Measurements from ENCODE around the gene TMEM263.
A peak's percentile ranks its signal among the peaks of the same experiment; 100 is the strongest.

The TMEM263 gene
- total RNA-seq: 24.4 to 45.8 (median 34.3) reads per million in 9 experiments

DNA sequence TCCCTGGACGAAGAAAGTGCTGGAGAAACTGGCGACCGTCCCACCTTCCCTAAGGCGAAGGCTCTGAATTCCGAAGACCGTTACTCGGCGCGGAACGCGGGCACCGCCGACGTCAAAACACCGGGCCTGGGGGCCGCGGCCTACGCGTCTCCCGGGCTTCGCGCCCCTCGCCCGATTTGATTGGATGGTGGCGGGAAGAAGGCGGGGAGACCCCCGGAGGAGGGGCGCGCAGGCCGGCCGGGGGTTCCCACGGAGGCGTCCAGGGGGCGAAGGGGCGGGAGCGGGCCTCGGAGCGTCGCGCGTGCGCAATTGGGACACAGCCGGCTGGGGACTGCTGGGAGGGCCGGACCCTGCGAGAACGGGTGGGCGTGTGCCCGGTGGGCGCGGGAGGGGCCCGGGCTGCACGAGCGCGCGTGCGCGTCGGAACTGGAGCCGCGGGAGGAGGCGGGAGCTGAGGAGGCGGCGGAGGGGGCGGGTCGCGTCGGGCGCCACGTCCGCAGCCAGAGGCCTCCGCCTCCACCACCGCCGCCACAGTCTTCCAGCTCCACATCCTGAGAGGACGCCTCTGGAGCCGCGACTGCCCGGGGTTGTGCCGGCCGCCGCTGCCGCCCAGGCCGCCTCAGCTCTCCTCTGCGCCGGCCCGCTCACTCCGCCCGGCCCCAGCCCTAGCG is at the start of gene TMEM263:
TMEM263 (plus strand) TSS at position 531 of the 671 bp plus-strand sequence. CDS start 11,210 bp downstream, outside the sequence.
- peak; percentile 78 for ATAC-seq (replicated peaks)
- DNase-seq: peak; percentile 85 to 93 (median 91)
- H3K27ac Mint-ChIP-seq: peak within 1 kb of the TSS; percentile 97 to 99
- H3K4me3 Mint-ChIP-seq: peak within 1 kb of the TSS; percentile 98
- peaks cover 11 to 33% of the 10 kb centered on the region in 2 donors for H3K4me1 Mint-ChIP-seq (ENCODE audit: low read depth in 2 of 2)
- peaks cover 20% of the 10 kb centered on the region for H3K36me3 Mint-ChIP-seq (ENCODE audit: insufficient read depth)
- no peaks in the 10 kb centered on the region for H3K27me3 Mint-ChIP-seq
- H3K9me3 Mint-ChIP-seq: no peaks in the 10 kb centered on the region

DNA sequence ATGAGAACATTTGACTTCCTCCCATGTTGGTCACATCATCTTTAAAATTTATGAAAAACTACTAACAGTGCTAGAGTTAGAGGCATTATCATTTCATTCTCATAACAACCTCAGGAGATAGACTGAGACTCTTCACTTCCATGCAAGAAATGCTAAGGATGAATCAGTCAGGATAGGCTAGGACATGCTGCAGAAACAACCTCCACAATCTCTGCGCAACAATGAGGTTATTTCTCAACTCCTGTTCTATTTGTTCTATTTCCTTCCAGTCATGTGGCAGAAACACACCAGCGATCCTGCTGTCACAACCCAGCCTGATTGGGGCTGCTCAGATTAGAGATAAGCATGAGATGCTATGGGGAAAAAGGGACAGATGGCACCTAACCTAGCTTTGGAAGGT is 49.0 kb upstream of the TMEM263 start:
- Mint-ChIP-seq H3K27ac (peak overlapping the region in 1 of 2 donors; percentile 23), H3K27me3 (peaks cover 33 to 50% of the 10 kb centered on the region in 2 donors), H3K4me1 (ENCODE audit: low read depth in 2 of 2) (peaks cover 10 to 12% of the 10 kb centered on the region in 2 donors), H3K9me3 (no peaks in the 10 kb centered on the region), H3K4me3 (no peak overlapping the region), H3K36me3 (ENCODE audit: insufficient read depth) (no peaks in the 10 kb centered on the region)
- ATAC-seq (replicated peaks): no peak
- DNase-seq: no peak

DNA sequence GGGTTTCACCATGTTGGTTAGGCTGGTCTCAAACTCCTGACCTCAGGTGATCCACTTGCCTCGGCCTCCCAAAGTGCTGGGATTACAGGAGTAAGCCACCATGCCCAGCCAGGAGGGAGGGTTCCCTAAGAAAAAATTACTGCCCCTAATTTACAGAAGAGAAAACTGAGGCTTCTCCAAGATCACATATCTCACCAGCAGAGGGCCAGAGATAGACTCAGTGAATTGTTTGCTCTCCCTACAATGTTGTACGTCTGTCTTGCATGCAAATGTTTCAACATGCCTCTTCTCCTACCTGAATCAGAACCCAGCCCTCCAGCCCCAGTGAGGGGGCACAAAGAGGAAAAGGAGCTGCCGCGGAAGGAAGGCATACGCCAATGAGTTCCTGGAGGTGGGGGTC is 48.3 kb upstream of the TMEM263 start:
- ATAC-seq (replicated peaks) (no peak), DNase-seq (no peak)
- no peaks in the 10 kb centered on the region for H3K36me3 Mint-ChIP-seq (ENCODE audit: insufficient read depth)
- no peak overlapping the region for H3K27ac Mint-ChIP-seq
- H3K9me3 Mint-ChIP-seq: no peaks in the 10 kb centered on the region
- H3K4me3 Mint-ChIP-seq: no peak overlapping the region
- H3K4me1 Mint-ChIP-seq (ENCODE audit: low read depth in 2 of 2): peaks cover 10 to 12% of the 10 kb centered on the region in 2 donors
- H3K27me3 Mint-ChIP-seq: peaks cover 26 to 43% of the 10 kb centered on the region in 2 donors

DNA sequence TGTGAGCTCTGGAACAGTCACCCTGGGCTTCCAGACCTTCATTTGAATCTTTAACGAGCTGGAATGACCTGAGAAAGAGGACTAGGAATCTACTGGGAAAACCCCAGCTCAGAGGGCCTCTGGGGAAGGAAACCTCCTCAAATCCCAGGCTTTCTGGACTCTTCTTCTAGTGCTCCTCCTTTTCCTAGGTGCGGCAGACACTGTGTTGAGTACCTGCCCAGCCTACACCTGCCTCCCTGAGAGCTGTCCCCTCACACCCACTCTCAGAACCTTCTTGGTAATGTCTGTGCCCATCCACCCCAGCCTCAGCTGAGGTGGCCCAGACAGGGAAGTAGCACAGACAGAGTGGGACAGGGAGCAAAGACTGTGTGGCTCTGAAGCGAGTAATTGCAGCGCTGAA is 47.9 kb upstream of the TMEM263 start:
- Mint-ChIP-seq H3K27ac (no peak overlapping the region), H3K4me1 (ENCODE audit: low read depth in 2 of 2) (peaks cover 10% of the 10 kb centered on the region in 2 donors), H3K4me3 (no peak overlapping the region), H3K9me3 (no peaks in the 10 kb centered on the region), H3K36me3 (ENCODE audit: insufficient read depth) (no peaks in the 10 kb centered on the region), H3K27me3 (peaks cover 22 to 39% of the 10 kb centered on the region in 2 donors)
- no peak for DNase-seq
- ATAC-seq (replicated peaks): no peak

DNA sequence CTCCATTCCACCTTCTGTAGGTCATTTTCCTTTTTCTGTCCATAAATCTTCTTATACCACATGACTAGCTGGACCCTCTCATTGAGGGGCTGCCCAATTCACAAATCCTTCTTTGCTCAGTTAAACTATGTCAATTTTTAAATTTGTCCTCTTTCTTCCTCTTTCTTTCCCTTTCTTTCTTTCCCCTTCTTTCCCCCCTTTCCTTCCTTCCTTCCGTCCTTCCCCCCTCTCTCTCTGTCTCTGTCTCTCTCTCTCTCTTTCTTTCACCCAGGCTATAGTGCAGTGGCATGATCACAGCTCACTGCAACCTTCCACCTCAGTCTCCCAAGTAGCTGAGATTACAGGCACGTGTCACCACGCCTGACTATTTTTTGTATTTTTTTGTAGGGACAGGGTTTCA is 47.1 kb upstream of the TMEM263 start:
- DNase-seq (no peak), ATAC-seq (replicated peaks) (no peak)
- peaks cover 5 to 10% of the 10 kb centered on the region in 2 donors for H3K4me1 Mint-ChIP-seq (ENCODE audit: low read depth in 2 of 2)
- peak overlapping the region in 1 of 2 donors; percentile 16 for H3K27ac Mint-ChIP-seq
- no peaks in the 10 kb centered on the region for H3K9me3 Mint-ChIP-seq
- no peak overlapping the region for H3K4me3 Mint-ChIP-seq
- peaks cover 16 to 32% of the 10 kb centered on the region in 2 donors for H3K27me3 Mint-ChIP-seq
- no peaks in the 10 kb centered on the region for H3K36me3 Mint-ChIP-seq (ENCODE audit: insufficient read depth)

DNA sequence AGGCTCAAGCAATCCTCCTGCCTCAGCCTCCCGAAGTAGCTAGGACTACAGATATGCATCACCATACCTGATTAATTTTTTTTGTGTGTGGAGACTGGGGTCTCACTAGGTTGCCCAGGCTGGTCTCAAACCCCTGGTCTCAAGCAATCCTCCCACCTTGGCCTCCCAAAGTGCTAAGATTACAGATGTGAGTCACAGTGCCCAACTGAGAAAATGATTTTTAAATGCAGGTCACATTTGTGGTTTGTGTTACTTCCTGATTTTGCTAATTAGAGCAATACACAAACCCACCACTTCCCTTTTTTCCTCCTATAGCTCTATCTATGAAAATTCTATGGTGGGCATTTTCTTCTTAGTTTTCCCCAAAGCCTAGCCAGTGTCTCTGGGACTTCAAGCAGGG is 45.5 kb upstream of the TMEM263 start:
- H3K27me3 Mint-ChIP-seq: peaks cover 8 to 29% of the 10 kb centered on the region in 2 donors
- peaks cover 11 to 16% of the 10 kb centered on the region in 2 donors for H3K4me1 Mint-ChIP-seq (ENCODE audit: low read depth in 2 of 2)
- DNase-seq (no peak), ATAC-seq (replicated peaks) (peak; percentile 32)
- H3K27ac Mint-ChIP-seq: peak overlapping the region in 1 of 2 donors; percentile 20
- H3K4me3 Mint-ChIP-seq: no peak overlapping the region
- no peaks in the 10 kb centered on the region for H3K9me3 Mint-ChIP-seq
- H3K36me3 Mint-ChIP-seq (ENCODE audit: insufficient read depth): no peaks in the 10 kb centered on the region

DNA sequence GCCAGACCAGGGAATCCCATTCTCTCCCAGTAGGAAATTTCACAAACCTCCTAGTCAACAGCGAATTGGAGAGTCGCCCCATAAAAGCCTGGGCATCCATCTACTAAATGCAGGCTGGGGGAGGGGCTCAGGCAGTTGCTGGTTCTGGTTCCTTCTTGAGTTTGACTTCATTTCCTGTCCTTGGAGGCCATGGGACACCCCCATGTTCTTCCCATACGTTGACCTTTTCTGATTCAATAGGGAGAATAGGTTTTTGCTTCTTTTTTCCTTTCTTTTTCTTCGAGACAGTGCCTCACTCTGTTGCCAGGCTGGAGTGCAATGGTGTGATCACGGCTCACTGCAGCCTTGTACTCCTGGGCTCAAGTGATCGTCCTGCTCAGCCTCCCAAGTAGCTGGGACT is 44.1 kb upstream of the TMEM263 start:
- ATAC-seq (replicated peaks) (no peak), DNase-seq (no peak)
- Mint-ChIP-seq H3K9me3 (no peaks in the 10 kb centered on the region), H3K36me3 (ENCODE audit: insufficient read depth) (no peaks in the 10 kb centered on the region), H3K27me3 (peaks cover 4 to 15% of the 10 kb centered on the region in 2 donors), H3K4me3 (no peak overlapping the region), H3K27ac (no peak overlapping the region), H3K4me1 (ENCODE audit: low read depth in 2 of 2) (peaks cover 18 to 23% of the 10 kb centered on the region in 2 donors)

DNA sequence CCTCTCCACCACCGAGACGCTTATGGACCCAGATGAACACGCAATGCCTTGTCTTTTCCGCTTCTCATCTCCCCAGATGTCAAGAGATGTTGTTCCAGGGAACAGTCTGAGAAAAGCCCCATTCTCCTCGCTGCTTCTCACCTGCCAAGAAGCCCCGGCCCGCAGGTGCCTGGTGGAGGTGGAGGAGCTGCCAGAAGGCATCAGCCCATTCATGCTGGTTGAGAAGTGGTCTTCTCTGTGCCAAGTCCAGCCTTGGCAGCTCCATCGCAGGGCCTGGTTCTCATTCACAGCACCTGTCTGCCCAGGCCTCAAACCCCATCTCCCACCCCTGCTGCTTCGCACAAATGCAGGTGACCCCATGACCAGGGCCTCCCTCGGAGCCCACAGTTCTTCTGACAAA is 42.3 kb upstream of the TMEM263 start:
- no peaks in the 10 kb centered on the region for H3K36me3 Mint-ChIP-seq (ENCODE audit: insufficient read depth)
- H3K4me3 Mint-ChIP-seq: no peak overlapping the region
- no peaks in the 10 kb centered on the region for H3K27me3 Mint-ChIP-seq
- peaks cover 16 to 23% of the 10 kb centered on the region in 2 donors for H3K4me1 Mint-ChIP-seq (ENCODE audit: low read depth in 2 of 2)
- no peaks in the 10 kb centered on the region for H3K9me3 Mint-ChIP-seq
- no peak for DNase-seq
- H3K27ac Mint-ChIP-seq: no peak overlapping the region
- no peak for ATAC-seq (replicated peaks)

DNA sequence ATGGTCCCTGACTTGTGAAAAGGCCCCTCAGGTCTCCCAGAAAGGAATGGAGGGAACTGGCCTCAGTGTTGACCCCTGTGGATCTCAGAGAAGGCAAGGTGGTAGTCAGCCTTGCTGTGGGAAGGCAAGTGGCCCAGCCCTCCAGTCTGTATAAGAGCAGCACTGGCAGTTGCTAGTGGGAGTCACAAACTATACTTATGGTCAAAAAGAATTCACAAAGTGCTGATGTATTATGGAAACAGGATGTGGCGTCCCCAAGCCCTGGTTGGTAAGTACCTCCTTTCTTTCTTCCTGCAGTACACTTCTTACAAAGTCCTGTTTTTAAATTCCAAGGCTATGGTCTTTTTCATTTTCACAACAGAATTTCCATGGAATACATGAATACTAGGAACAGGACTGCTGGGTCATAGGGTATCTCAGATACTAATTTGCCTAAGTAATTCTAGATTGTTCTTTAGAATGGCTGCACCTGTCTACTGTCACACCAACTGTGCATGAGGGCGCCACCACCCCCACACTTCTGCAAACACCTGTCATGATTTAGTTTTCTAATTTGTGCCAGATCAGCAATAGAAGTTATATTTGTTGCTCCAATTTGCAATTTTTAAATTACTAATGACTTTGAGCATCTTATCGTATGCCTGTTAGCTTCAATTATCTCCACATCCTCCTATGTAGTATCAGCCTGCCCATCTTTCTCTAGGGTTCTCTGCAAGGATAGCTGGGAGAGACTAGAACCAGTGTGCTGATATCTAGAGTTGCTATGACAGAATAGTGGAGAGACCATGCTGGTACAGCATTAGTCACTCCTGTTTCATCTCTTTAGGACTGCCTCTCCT is 40.7 kb upstream of the TMEM263 start:
- H3K4me3 Mint-ChIP-seq: no peak overlapping the region
- H3K4me1 Mint-ChIP-seq (ENCODE audit: low read depth in 2 of 2): peaks cover 18 to 26% of the 10 kb centered on the region in 2 donors
- DNase-seq: no peak
- peak; percentile 58 for ATAC-seq (replicated peaks)
- no peaks in the 10 kb centered on the region for H3K36me3 Mint-ChIP-seq (ENCODE audit: insufficient read depth)
- peaks cover 5 to 9% of the 10 kb centered on the region in 2 donors for H3K27me3 Mint-ChIP-seq
- H3K9me3 Mint-ChIP-seq: no peaks in the 10 kb centered on the region
- peak overlapping the region in 1 of 2 donors; percentile 29 for H3K27ac Mint-ChIP-seq

DNA sequence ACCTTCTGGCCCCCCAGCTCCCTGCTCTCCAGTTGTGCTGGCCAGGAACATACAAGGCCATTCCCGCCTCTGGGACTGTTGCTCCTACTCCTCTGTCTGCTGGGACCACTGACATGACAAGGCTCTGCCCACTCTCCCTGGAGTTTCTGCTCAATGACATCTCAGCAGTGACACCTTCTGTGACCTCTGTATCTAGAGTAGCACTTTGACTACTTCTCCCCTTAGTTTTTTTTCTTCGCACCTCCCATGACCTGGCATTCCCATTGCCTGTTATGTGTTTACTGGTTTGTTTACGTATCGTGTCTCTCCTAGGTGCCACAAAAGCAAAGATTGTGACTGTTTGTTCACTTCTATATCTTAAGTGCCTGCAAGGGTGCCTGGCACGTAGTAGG is 40.1 kb upstream of the TMEM263 start:
- H3K27me3 Mint-ChIP-seq: peaks cover 5 to 11% of the 10 kb centered on the region in 2 donors
- ATAC-seq (replicated peaks) (no peak), DNase-seq (no peak)
- no peak overlapping the region for H3K27ac Mint-ChIP-seq
- H3K4me1 Mint-ChIP-seq (ENCODE audit: low read depth in 2 of 2): peaks cover 15 to 21% of the 10 kb centered on the region in 2 donors
- no peak overlapping the region for H3K4me3 Mint-ChIP-seq
- H3K36me3 Mint-ChIP-seq (ENCODE audit: insufficient read depth): no peaks in the 10 kb centered on the region
- no peaks in the 10 kb centered on the region for H3K9me3 Mint-ChIP-seq

DNA sequence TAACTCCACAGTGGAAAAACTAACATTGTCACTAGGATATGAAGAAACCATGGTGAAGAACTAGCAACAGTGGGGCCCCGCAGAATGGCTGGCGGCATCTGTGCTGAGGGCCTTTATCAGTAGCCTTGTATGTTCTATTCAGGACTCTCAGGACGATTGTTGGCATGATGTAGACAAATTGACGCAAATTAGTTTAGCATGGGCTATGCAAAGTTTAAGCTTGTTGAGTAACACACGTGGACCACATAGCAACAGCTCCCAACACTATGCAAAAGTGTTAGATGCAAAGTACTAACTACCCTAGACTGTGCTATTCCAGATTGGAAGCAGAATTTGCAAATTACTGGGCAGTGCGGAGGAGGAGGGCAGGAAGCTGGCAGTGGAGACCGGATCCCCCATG is 38.2 kb upstream of the TMEM263 start:
- no peaks in the 10 kb centered on the region for H3K36me3 Mint-ChIP-seq (ENCODE audit: insufficient read depth)
- peaks cover 15 to 16% of the 10 kb centered on the region in 2 donors for H3K4me1 Mint-ChIP-seq (ENCODE audit: low read depth in 2 of 2)
- DNase-seq: no peak
- H3K4me3 Mint-ChIP-seq: no peak overlapping the region
- peaks cover 5 to 11% of the 10 kb centered on the region in 2 donors for H3K27me3 Mint-ChIP-seq
- no peak for ATAC-seq (replicated peaks)
- no peak overlapping the region for H3K27ac Mint-ChIP-seq
- H3K9me3 Mint-ChIP-seq: no peaks in the 10 kb centered on the region

DNA sequence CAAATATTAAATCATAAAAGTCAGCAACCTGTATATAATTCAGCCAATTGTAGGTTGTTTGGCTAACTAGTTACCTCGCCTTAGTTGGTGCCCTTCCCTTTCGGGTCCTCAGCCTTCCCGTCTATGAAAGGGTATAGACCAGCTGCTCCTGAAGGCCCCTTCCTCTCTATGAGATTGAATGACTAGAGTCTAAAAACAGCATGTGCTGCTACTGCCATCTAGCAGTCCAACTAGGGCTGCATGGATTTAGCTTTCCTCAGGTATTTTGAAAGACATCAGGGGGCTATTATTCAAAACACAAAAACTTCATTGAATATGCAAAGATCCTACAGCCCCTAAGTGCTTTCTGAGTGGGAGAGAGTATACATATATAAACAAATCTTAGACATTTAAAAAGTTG is 37.0 kb upstream of the TMEM263 start:
- Mint-ChIP-seq H3K4me1 (ENCODE audit: low read depth in 2 of 2) (peaks cover 15 to 16% of the 10 kb centered on the region in 2 donors), H3K27ac (no peak overlapping the region), H3K36me3 (ENCODE audit: insufficient read depth) (no peaks in the 10 kb centered on the region), H3K9me3 (no peaks in the 10 kb centered on the region), H3K27me3 (peaks cover 12 to 18% of the 10 kb centered on the region in 2 donors), H3K4me3 (no peak overlapping the region)
- ATAC-seq (replicated peaks) (no peak), DNase-seq (no peak)

DNA sequence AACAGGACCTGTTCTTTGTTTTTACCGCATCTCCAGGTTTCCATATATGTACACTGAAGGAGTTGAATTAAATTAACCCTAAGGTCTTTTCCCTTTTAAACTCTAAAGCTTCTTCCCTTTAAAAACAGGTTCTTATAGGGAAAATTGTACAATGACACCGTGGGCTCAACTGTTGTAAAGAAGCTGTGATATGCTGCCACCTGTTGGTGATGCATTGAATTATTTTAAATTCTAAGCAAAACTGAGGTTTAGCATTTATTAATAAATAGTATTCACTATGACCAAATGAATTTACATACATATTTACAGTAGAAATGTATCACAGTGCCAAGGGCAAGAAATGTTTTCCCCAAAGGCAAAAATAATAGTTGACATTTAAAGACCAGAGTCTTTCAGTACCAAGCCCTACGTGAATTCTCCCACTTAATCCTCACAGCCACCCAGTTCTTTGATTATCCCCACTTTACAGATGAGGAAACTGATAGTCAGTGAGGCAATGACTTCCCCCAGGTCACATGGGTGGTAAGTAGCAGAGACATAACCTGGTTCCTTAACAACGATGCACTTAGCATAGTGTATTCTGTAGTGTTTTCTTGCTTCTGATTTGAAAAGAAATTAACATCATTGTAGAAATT is 35.7 kb upstream of the TMEM263 start:
- Mint-ChIP-seq H3K27ac (no peak overlapping the region), H3K4me1 (ENCODE audit: low read depth in 2 of 2) (peaks cover 11 to 12% of the 10 kb centered on the region in 2 donors), H3K4me3 (no peak overlapping the region), H3K36me3 (ENCODE audit: insufficient read depth) (no peaks in the 10 kb centered on the region), H3K9me3 (no peaks in the 10 kb centered on the region), H3K27me3 (peaks cover 18 to 20% of the 10 kb centered on the region in 2 donors)
- peak; percentile 44 for ATAC-seq (replicated peaks)
- peak; percentile 20 to 43 (median 22) for DNase-seq

All from effector memory CD8-positive, alpha-beta T cell (primary cell).